ENCODE measurements around the gene PRR5.

Gene PRR5

GRCh38 chr22:44680058-44680457 lies 21.9 kb upstream of the PRR5 start:
- Histone ChIP-seq H3K9ac (no peak overlapping the region), H3K27me3 (ENCODE audit: insufficient read depth, low read depth) (0 out of 2 replicates have a peak, but pooled peaks cover 6% of the 10 kb centered on the region), H4K20me1 (ENCODE audit: insufficient read depth) (no peaks in the 10 kb centered on the region), H3K4me2 (no peak overlapping the region), H3K79me2 (ENCODE audit: insufficient read depth, low read depth) (no peaks in the 10 kb centered on the region), H3K36me3 (ENCODE audit: insufficient read depth) (no peaks in the 10 kb centered on the region), H3K27ac (no peak overlapping the region), H2AFZ (ENCODE audit: low read depth) (no peak overlapping the region), H3K4me3 (IDR thresholded peaks at IDR 0.05; ENCODE audit: insufficient read depth, low read depth, low read length) (no peak overlapping the region), H3K4me1 (ENCODE audit: low read depth, poor library complexity, severe bottlenecking) (peaks cover 1% of the 10 kb centered on the region)
- TF ChIP-seq CTCF (conservative IDR thresholded peaks at IDR 0.05; ENCODE audit: low read depth, low read length): no peak

- no peak overlapping the region for H3K27ac ChIP-seq
- H3K4me2 ChIP-seq: no peak overlapping the region
- H3K79me2 ChIP-seq (ENCODE audit: insufficient read depth, low read depth): no peaks in the 10 kb centered on the region
- peaks cover 4% of the 10 kb centered on the region for H3K4me1 ChIP-seq (ENCODE audit: low read depth, poor library complexity, severe bottlenecking)
- no peak overlapping the region for H3K4me3 ChIP-seq (IDR thresholded peaks at IDR 0.05; ENCODE audit: insufficient read depth, low read depth, low read length)
- H2AFZ ChIP-seq (ENCODE audit: low read depth): no peak overlapping the region
- H3K9ac ChIP-seq: no peak overlapping the region
- H3K27me3 ChIP-seq (ENCODE audit: insufficient read depth, low read depth): 0 out of 2 replicates have a peak, but pooled peaks cover 6% of the 10 kb centered on the region
- no peaks in the 10 kb centered on the region for H3K36me3 ChIP-seq (ENCODE audit: insufficient read depth)
- H4K20me1 ChIP-seq (ENCODE audit: insufficient read depth): no peaks in the 10 kb centered on the region
- no peak for TF ChIP-seq CTCF (conservative IDR thresholded peaks at IDR 0.05; ENCODE audit: low read depth, low read length)
These were observed 21.5 kb upstream of the PRR5 start for GRCh38 chr22:44680481-44680894.

- Histone ChIP-seq H3K9ac (no peak overlapping the region), H4K20me1 (ENCODE audit: insufficient read depth) (no peaks in the 10 kb centered on the region), H2AFZ (ENCODE audit: low read depth) (no peak overlapping the region), H3K4me3 (IDR thresholded peaks at IDR 0.05; ENCODE audit: insufficient read depth, low read depth, low read length) (no peak overlapping the region), H3K79me2 (ENCODE audit: insufficient read depth, low read depth) (no peaks in the 10 kb centered on the region), H3K4me2 (no peak overlapping the region), H3K36me3 (ENCODE audit: insufficient read depth) (no peaks in the 10 kb centered on the region), H3K27ac (no peak overlapping the region), H3K27me3 (ENCODE audit: insufficient read depth, low read depth) (no peaks in the 10 kb centered on the region; the same call in 1 of the 2 replicates), H3K4me1 (ENCODE audit: low read depth, poor library complexity, severe bottlenecking) (peaks cover 4% of the 10 kb centered on the region)
- no peak for TF ChIP-seq CTCF (conservative IDR thresholded peaks at IDR 0.05; ENCODE audit: low read depth, low read length)
These were observed 19.3 kb upstream of the PRR5 start for GRCh38 chr22:44682556-44683168.

GRCh38 chr22:44683237-44683636 lies 18.8 kb upstream of the PRR5 start:
- Histone ChIP-seq H3K36me3 (ENCODE audit: insufficient read depth) (no peaks in the 10 kb centered on the region), H3K27me3 (ENCODE audit: insufficient read depth, low read depth) (no peaks in the 10 kb centered on the region; the same call in 1 of the 2 replicates), H3K4me2 (no peak overlapping the region), H3K27ac (no peak overlapping the region), H3K9ac (no peak overlapping the region), H3K79me2 (ENCODE audit: insufficient read depth, low read depth) (no peaks in the 10 kb centered on the region), H3K4me3 (IDR thresholded peaks at IDR 0.05; ENCODE audit: insufficient read depth, low read depth, low read length) (no peak overlapping the region), H3K4me1 (ENCODE audit: low read depth, poor library complexity, severe bottlenecking) (peaks cover 4% of the 10 kb centered on the region), H2AFZ (ENCODE audit: low read depth) (no peak overlapping the region), H4K20me1 (ENCODE audit: insufficient read depth) (no peaks in the 10 kb centered on the region)
- no peak for TF ChIP-seq CTCF (conservative IDR thresholded peaks at IDR 0.05; ENCODE audit: low read depth, low read length)
